Esophagus squamous epithelium (tissue), 5 donors: Measurements from ENCODE around the gene LOXL1. TPM values are rescaled to one million over a fixed set of nuclear protein-coding genes. Genes with fewer than 3 reads are reported as not detected.
"Not testable (repeated sequence)": the region's sequence is repeated elsewhere in the genome, so short reads cannot be mapped to it uniquely, and the experiment has no call there.

Source experiments
- DNase-seq: peaks from one replicate; lab custom pipeline; 2025; lab: John Stamatoyannopoulos, UW
- H3K27ac ChIP-seq, 4 donors: fragments of 200-600 bp; sonication (generic); one replicate each; pipeline ENCODE4 v1.5.1; 2016 to 2019; ENCODE audit warnings: mild to moderate bottlenecking in 1 of 4
- H3K27me3 ChIP-seq, 4 donors: fragments of 200-600 bp; sonication (generic); 1 replicate in 3 of 4; 2 replicates in 1 of 4; pipeline versions ENCODE4 v1.5.1 to v1.6.0; 2017 to 2021; ENCODE audit warnings: antibody characterized with exemption in 1 of 4
- H3K36me3 ChIP-seq, 3 donors: fragments of 200-600 bp; sonication (generic); one replicate each; pipeline ENCODE4 v1.5.1; 2016 to 2019
- H3K4me1 ChIP-seq, 3 donors: fragments of 200-600 bp; sonication (generic); one replicate each; pipeline ENCODE4 v1.5.1; 2017 to 2019
- H3K4me3 ChIP-seq, 4 donors: fragments of 200-600 bp; sonication (generic); 1 replicate in 3 of 4; 2 replicates in 1 of 4; pipeline ENCODE4 v1.5.1; 2016 to 2019; ENCODE audit warnings: mild to moderate bottlenecking in 2 of 4, moderate library complexity in 1 of 4
- H3K9me3 ChIP-seq, 3 donors: fragments of 200-600 bp; sonication (generic); one replicate each; pipeline ENCODE4 v1.5.1; 2016 to 2019
- POLR2A ChIP-seq, 4 donors: fragments of 450-650 bp; IDR thresholded peaks; one replicate each; pipeline ENCODE4 v1.6.1; 2017; ENCODE audit warnings: antibody characterized with exemption in 4 of 4, mild to moderate bottlenecking in 4 of 4, moderate library complexity in 3 of 4
- WGBS, 2 donors: methylation state at CpG; one replicate each; pipeline ENCODE4 v1.1.5; 2018; 5-methylcytosine and 5-hydroxymethylcytosine counted together
- intact Hi-C: fragments of 100-400 bp; cut with DNase I; formaldehyde crosslinking; loops from one replicate; pipeline ENCODE4 v1.15.0; 2022
- total RNA-seq, 4 donors: library from RNA; depleted of rRNA; stranded (reverse); fragments of >200 nt; gene quantifications; one replicate each; pipeline ENCODE4 v1.1.0, GENCODE V29; 2016
- TF ChIP-seq, protein P1 (sequence below), 6 experiments: fragments of 450-650 bp in 4 of 6; fragments of 200-600 bp in 2 of 6; sonication (generic) in 2 of 6; IDR thresholded peaks; one replicate each; pipeline ENCODE4 v1.5.1; 2016 to 2019; ENCODE audit warnings: antibody characterized with exemption in 6 of 6, mild to moderate bottlenecking in 4 of 6, moderate library complexity in 4 of 6
- donor health status: DM: yes; HTN: yes; CAD: no.

Gene LOXL1
- total RNA-seq, 4 donors from 2014 or later, result 4.3 to 7.7 (median 6.3) TPM

GRCh38 chr15:73959801-73960200, 33.5 kb downstream of the LOXL1 start:
- peaks cover 1 to 24% (median 7%) of the 10 kb centered on the region in 3 donors for H3K4me1 ChIP-seq
- no peaks in the 10 kb centered on the region for H3K9me3 ChIP-seq
- H3K27ac ChIP-seq, result no peak overlapping the region
- no peak overlapping the region for H3K4me3 ChIP-seq
- 84 to 100% methylated on average over 3 to 6 of the region's 6 CpGs for WGBS, 2 donors
- no peak for TF ChIP-seq POLR2A (IDR thresholded peaks at IDR 0.05)
- no peak for DNase-seq
- no peaks in the 10 kb centered on the region for H3K36me3 ChIP-seq
- no peaks in the 10 kb centered on the region for H3K27me3 ChIP-seq
- intact Hi-C loops, result no loop called here

GRCh38 chr15:73960472-73961070, 34.3 kb downstream of the LOXL1 start:
- H3K9me3 ChIP-seq, H3K27me3 ChIP-seq, H3K36me3 ChIP-seq, intact Hi-C loops, H3K27ac ChIP-seq, DNase-seq, H3K4me3 ChIP-seq: not testable (repeated sequence)
- 88 to 89% methylated on average over 5 to 7 of the region's 7 CpGs for WGBS, 2 donors
- H3K4me1 ChIP-seq, result peaks cover 7 to 31% (median 14%) of the 10 kb centered on the region in 3 donors

GRCh38 chr15:73962433-73962832, 36.2 kb downstream of the LOXL1 start:
- intact Hi-C loops, result no loop called here
- no peaks in the 10 kb centered on the region for H3K27me3 ChIP-seq
- WGBS, 2 donors, result 67 to 68% methylated on average over 5 of the region's 5 CpGs
- no peaks in the 10 kb centered on the region for H3K36me3 ChIP-seq
- DNase-seq, result no peak
- H3K27ac ChIP-seq, result no peak overlapping the region
- H3K4me3 ChIP-seq, result no peak overlapping the region
- TF ChIP-seq, protein P1, sequence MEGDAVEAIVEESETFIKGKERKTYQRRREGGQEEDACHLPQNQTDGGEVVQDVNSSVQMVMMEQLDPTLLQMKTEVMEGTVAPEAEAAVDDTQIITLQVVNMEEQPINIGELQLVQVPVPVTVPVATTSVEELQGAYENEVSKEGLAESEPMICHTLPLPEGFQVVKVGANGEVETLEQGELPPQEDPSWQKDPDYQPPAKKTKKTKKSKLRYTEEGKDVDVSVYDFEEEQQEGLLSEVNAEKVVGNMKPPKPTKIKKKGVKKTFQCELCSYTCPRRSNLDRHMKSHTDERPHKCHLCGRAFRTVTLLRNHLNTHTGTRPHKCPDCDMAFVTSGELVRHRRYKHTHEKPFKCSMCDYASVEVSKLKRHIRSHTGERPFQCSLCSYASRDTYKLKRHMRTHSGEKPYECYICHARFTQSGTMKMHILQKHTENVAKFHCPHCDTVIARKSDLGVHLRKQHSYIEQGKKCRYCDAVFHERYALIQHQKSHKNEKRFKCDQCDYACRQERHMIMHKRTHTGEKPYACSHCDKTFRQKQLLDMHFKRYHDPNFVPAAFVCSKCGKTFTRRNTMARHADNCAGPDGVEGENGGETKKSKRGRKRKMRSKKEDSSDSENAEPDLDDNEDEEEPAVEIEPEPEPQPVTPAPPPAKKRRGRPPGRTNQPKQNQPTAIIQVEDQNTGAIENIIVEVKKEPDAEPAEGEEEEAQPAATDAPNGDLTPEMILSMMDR (IDR thresholded peaks at IDR 0.05), result no peak
- no peak for TF ChIP-seq POLR2A (IDR thresholded peaks at IDR 0.05)
- H3K4me1 ChIP-seq, result peaks cover 7 to 26% (median 17%) of the 10 kb centered on the region in 3 donors
- H3K9me3 ChIP-seq, result no peaks in the 10 kb centered on the region

DNA sequence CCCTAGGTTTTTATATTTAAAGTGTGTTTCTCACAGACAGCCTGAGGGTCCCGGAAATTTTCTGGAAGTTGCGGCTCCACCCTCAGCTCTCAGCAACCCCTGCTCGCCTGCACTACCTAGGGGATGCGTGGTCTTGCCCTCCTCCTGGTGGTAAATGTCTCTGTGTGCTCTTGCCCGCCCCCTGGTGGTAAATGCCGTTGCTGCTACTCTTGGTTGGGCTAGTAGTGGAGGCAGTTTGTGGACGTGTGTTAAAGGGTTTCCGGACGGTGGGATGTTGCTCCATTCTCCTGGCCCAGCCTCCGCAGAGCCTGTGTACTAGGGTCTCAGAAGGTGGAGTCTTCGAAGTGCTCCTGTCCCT, 38.5 kb downstream of the LOXL1 start:
- Histone ChIP-seq H3K4me3 (peak overlapping the region in 2 of 4 donors; percentile 18 to 50), H3K4me1 (peaks cover 7 to 26% (median 17%) of the 10 kb centered on the region in 3 donors), H3K27ac (peak overlapping the region in 1 of 4 donors; percentile 55), H3K36me3 (no peaks in the 10 kb centered on the region), H3K9me3 (no peaks in the 10 kb centered on the region), H3K27me3 (no peaks in the 10 kb centered on the region)
- WGBS, 2 donors, result 2 to 13% methylated on average over 6 to 7 of the region's 11 CpGs
- TF ChIP-seq, protein P1 (IDR thresholded peaks at IDR 0.05), result peak; percentile 83 to 98 (median 92)
- no peak for TF ChIP-seq POLR2A (IDR thresholded peaks at IDR 0.05)
- intact Hi-C loops, result no loop called here
- no peak for DNase-seq

DNA sequence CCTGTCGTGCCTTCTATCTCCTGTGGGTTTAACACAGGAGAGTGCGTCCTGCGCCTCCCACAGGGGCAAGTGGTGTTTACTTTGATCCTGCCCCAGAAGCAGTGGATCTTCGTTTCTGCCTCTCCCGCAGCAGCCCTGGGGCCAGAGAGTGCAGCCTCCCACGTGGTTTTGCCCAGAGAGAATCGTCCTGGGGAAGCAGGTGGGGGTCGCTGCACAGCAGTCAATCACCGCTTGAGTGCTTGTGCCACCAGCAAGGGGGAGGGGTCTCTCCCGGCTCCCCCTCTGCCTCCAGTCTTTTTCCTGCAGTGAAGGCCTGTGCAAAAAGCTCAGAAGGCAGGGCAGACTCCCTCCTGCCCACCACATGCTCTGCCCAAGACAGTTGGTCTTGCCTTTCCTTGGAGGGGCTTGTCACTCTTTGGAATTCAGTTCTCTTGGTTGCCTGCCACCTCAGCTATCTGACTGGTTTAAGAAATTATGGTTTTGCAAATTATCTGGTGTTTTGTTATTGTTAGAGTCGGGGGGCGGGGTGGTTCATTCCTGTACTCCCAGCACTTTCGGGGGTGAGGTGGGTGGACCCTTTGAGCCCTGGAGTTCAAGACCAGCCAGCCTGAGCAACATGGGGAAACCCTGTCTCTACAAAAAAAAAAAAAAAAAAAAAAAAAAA, 39.0 kb downstream of the LOXL1 start:
- peak overlapping the region in 2 of 4 donors; percentile 18 to 50 for H3K4me3 ChIP-seq
- H3K36me3 ChIP-seq, result no peaks in the 10 kb centered on the region
- DNase-seq, result no peak
- 10 to 39% methylated on average over 4 to 5 of the region's 13 CpGs for WGBS, 2 donors
- peak overlapping the region in 1 of 4 donors; percentile 55 for H3K27ac ChIP-seq
- no peaks in the 10 kb centered on the region for H3K9me3 ChIP-seq
- no peaks in the 10 kb centered on the region for H3K27me3 ChIP-seq
- intact Hi-C loops, result no loop called here
- no peak for TF ChIP-seq POLR2A (IDR thresholded peaks at IDR 0.05)
- TF ChIP-seq, protein P1 (IDR thresholded peaks at IDR 0.05), result no peak
- peaks cover 7 to 26% (median 17%) of the 10 kb centered on the region in 3 donors for H3K4me1 ChIP-seq

DNA sequence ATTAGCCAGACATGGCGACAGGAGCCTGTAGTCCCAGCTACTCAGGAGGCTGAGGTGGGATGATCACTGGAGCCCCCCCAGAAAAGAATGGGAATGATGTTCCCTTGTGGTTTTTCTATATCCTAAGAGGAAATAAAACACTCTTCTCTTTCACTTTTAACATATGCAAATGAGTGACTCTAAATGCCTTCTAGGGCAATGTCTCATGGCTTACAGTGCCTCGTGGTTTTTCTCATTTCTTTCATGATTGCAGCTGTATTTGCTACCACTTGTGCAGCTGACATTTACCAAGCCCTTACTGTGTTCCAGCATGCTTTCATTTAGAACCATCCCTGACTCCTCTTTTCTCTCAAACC, 39.5 kb downstream of the LOXL1 start:
- H3K9me3 ChIP-seq, result no peaks in the 10 kb centered on the region
- no peak for DNase-seq
- peaks cover 7 to 26% (median 17%) of the 10 kb centered on the region in 3 donors for H3K4me1 ChIP-seq
- 21 to 32% methylated on average over 2 of the region's 2 CpGs for WGBS, 2 donors
- H3K27ac ChIP-seq, result no peak overlapping the region
- H3K27me3 ChIP-seq, result no peaks in the 10 kb centered on the region
- TF ChIP-seq, protein P1 (IDR thresholded peaks at IDR 0.05), result no peak
- no peak for TF ChIP-seq POLR2A (IDR thresholded peaks at IDR 0.05)
- no peak overlapping the region for H3K4me3 ChIP-seq
- intact Hi-C loops, result no loop called here
- H3K36me3 ChIP-seq, result no peaks in the 10 kb centered on the region
